Liver (tissue), 9 donors: Measurements from ENCODE around the gene SLX4IP. TPM values are rescaled to one million over a fixed set of nuclear protein-coding genes. Genes with fewer than 3 reads are reported as not detected.

Experiments used
- DNase-seq: peaks from one replicate; pipeline ENCODE4 v3.0.0-alpha.2; 2017; ENCODE audit warnings: low spot score
- H3K27ac ChIP-seq, 2 donors: one replicate each; pipeline ENCODE4 v1.7.0; 2013; ENCODE audit warnings: inconsistent platforms in 2 of 2, low read length in 2 of 2, control low read depth in 1 of 2, low read depth in 1 of 2, mild to moderate bottlenecking in 1 of 2
- H3K27me3 ChIP-seq, 4 donors: one replicate each; pipeline versions ENCODE4 v1.6.1 to v1.7.0; 2013; ENCODE audit warnings: low read length in 3 of 4, inconsistent platforms in 1 of 4, mild to moderate bottlenecking in 1 of 4, moderate library complexity in 1 of 4; ENCODE audit not compliant: control insufficient read depth in 4 of 4, insufficient read depth in 4 of 4
- H3K36me3 ChIP-seq, 4 donors: one replicate each; pipeline versions ENCODE4 v1.6.1 to v1.7.0; 2013; ENCODE audit warnings: low read length in 3 of 4, mild to moderate bottlenecking in 3 of 4, low read depth in 1 of 4, moderate library complexity in 1 of 4; ENCODE audit not compliant: control insufficient read depth in 4 of 4, insufficient read depth in 3 of 4
- H3K4me1 ChIP-seq, 4 donors: one replicate each; pipeline versions ENCODE4 v1.6.1 to v1.7.0; 2013; ENCODE audit warnings: low read length in 3 of 4, mild to moderate bottlenecking in 3 of 4, moderate library complexity in 1 of 4; ENCODE audit not compliant: control insufficient read depth in 4 of 4, insufficient read depth in 4 of 4
- H3K4me3 ChIP-seq, 3 donors: one replicate each; pipeline versions ENCODE4 v1.6.1 to v1.7.0; 2013; ENCODE audit warnings: low read length in 3 of 3, control low read depth in 1 of 3, low read depth in 1 of 3, mild to moderate bottlenecking in 1 of 3
- H3K9ac ChIP-seq, 2 donors: one replicate each; pipeline ENCODE4 v1.7.0; 2013; ENCODE audit warnings: low read length in 2 of 2, mild to moderate bottlenecking in 2 of 2, moderate library complexity in 2 of 2, control low read depth in 1 of 2, low read depth in 1 of 2
- H3K9me3 ChIP-seq, 4 donors: one replicate each; pipeline versions ENCODE4 v1.6.1 to v1.7.0; 2013; ENCODE audit warnings: low read length in 3 of 4; ENCODE audit not compliant: control insufficient read depth in 4 of 4
- EGR1 ChIP-seq, 2 donors: IDR thresholded peaks; 2 replicates each; pipeline ENCODE4 v1.6.1; 2016 to 2018; ENCODE audit warnings: antibody characterized with exemption in 2 of 2, low read depth in 2 of 2
- FOXA1 ChIP-seq: IDR thresholded peaks from 2 replicates; pipeline ENCODE4 v1.6.1; 2016; ENCODE audit warnings: antibody characterized with exemption
- FOXA2 ChIP-seq: IDR thresholded peaks from 2 replicates; pipeline ENCODE4 v1.6.1; 2016; ENCODE audit warnings: antibody characterized with exemption
- GABPA ChIP-seq, 2 donors: IDR thresholded peaks in 1 of 2; conservative IDR thresholded peaks in 1 of 2; 2 replicates each; pipeline ENCODE4 v1.6.1; 2016; ENCODE audit warnings: antibody characterized with exemption in 2 of 2, mild to moderate bottlenecking in 1 of 2, moderate library complexity in 1 of 2
- HNF4A ChIP-seq, 2 donors: conservative IDR thresholded peaks; 2 replicates each; pipeline ENCODE4 v1.6.1; 2016; ENCODE audit warnings: antibody characterized with exemption in 2 of 2, mild to moderate bottlenecking in 2 of 2
- HNF4G ChIP-seq: IDR thresholded peaks from 2 replicates; pipeline ENCODE4 v1.6.1; 2016; ENCODE audit warnings: antibody characterized with exemption
- JUND ChIP-seq, 2 donors: IDR thresholded peaks; 2 replicates each; pipeline ENCODE4 v1.6.1; 2016; ENCODE audit warnings: antibody characterized with exemption in 2 of 2
- NR2F2 ChIP-seq: IDR thresholded peaks from 2 replicates; pipeline ENCODE4 v1.6.1; 2016; ENCODE audit warnings: antibody characterized with exemption
- RAD21 ChIP-seq, 2 donors: IDR thresholded peaks; 2 replicates each; pipeline ENCODE4 v1.6.1; 2016; ENCODE audit warnings: antibody characterized with exemption in 2 of 2, mild to moderate bottlenecking in 2 of 2
- RXRA ChIP-seq, 2 donors: IDR thresholded peaks; 2 replicates each; pipeline ENCODE4 v1.6.1; 2017 to 2018; ENCODE audit warnings: antibody characterized with exemption in 2 of 2, mild to moderate bottlenecking in 1 of 2
- SP1 ChIP-seq: IDR thresholded peaks from 2 replicates; pipeline ENCODE4 v1.6.1; 2018; ENCODE audit warnings: antibody characterized with exemption, mild to moderate bottlenecking
- TAF1 ChIP-seq: conservative IDR thresholded peaks from 2 replicates; pipeline ENCODE4 v1.6.1; 2016; ENCODE audit warnings: antibody characterized with exemption, mild to moderate bottlenecking
- YY1 ChIP-seq: IDR thresholded peaks from 2 replicates; pipeline ENCODE4 v1.6.1; 2016; ENCODE audit warnings: antibody characterized with exemption, mild to moderate bottlenecking
- WGBS: extraction: QIAGEN DNeasy Blood & Tissue Kit; methylation state at CpG from one replicate; pipeline ENCODE4 v1.1.7; 2013; 5-methylcytosine and 5-hydroxymethylcytosine counted together
- polyA plus RNA-seq, 2 donors: library from polyadenylated mRNA; stranded (reverse) in 1 of 2; unstranded in 1 of 2; fragments of 200-250 nt in 1 of 2; fragments of >200 nt in 1 of 2; fragmentation: Nextera tagmentation in 1 of 2; extraction: Ambion mirVana in 1 of 2; gene quantifications; one replicate each; pipeline versions ENCODE4 v1.2.1 to v1.2.3, GENCODE V29; 2013 to 2015
- total RNA-seq, 2 donors: library from RNA; depleted of rRNA; stranded (reverse); fragments of >200 nt; gene quantifications; one replicate each; pipeline ENCODE4 v1.2.3, GENCODE V29; 2014
- TF ChIP-seq, protein P1 (sequence below): IDR thresholded peaks from 2 replicates; pipeline ENCODE4 v1.6.1; 2016; ENCODE audit warnings: antibody characterized with exemption
- TF ChIP-seq, protein P2 (sequence below): IDR thresholded peaks from 2 replicates; pipeline ENCODE4 v1.6.1; 2016; ENCODE audit warnings: antibody characterized with exemption
- TF ChIP-seq, protein P3 (sequence below): fragments of 150-350 bp; IDR thresholded peaks from 2 replicates; pipeline ENCODE4 v1.5.1; 2017; ENCODE audit warnings: improper control_type of control experiment, low read depth, low read length; ENCODE audit not compliant: missing input control
- TF ChIP-seq, protein P4 (sequence below): IDR thresholded peaks from 2 replicates; pipeline ENCODE4 v1.6.1; 2016; ENCODE audit warnings: antibody characterized with exemption, mild to moderate bottlenecking
- TF ChIP-seq, protein P5 (sequence below): IDR thresholded peaks from 2 replicates; pipeline ENCODE4 v1.6.1; 2016; ENCODE audit warnings: antibody characterized with exemption
- donor health status: healthy.
- donor health status: healthy.
- donor health status: healthy.
- donor health status: healthy.
- donor health status: healthy.

The SLX4IP gene
- total and polyA plus RNA-seq, 4 donors: 1.1 to 3.4 (median 2.7) TPM

DNA sequence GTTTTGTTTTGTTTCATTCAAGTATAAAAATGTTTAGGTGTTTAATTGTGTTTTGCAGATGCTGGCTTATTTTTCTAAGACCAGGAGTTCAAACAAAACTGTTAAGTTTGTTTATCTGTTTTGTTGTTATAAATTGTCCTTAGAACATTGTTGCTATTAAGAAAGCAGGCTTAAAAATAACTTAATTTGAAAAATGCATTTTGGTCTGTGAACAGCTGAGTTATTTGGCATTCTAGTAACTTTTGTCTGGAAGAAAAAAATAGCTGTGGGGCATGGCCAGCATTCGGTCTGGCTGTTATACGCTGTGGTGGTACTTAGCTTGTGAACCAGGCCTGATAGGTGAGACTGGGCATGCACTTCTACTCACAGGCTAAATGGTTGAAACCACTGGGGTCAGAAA, 37.8 kb downstream of the SLX4IP start:
- no peaks in the 10 kb centered on the region for H3K4me1 ChIP-seq
- TF ChIP-seq JUND (IDR thresholded peaks at IDR 0.05) (no peak), RXRA (IDR thresholded peaks at IDR 0.05) (no peak), HNF4A (conservative IDR thresholded peaks at IDR 0.05) (no peak), FOXA1 (no peak), FOXA2 (no peak)
- TF ChIP-seq, protein P1, sequence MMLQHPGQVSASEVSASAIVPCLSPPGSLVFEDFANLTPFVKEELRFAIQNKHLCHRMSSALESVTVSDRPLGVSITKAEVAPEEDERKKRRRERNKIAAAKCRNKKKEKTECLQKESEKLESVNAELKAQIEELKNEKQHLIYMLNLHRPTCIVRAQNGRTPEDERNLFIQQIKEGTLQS: no peak
- TF ChIP-seq, protein P2, sequence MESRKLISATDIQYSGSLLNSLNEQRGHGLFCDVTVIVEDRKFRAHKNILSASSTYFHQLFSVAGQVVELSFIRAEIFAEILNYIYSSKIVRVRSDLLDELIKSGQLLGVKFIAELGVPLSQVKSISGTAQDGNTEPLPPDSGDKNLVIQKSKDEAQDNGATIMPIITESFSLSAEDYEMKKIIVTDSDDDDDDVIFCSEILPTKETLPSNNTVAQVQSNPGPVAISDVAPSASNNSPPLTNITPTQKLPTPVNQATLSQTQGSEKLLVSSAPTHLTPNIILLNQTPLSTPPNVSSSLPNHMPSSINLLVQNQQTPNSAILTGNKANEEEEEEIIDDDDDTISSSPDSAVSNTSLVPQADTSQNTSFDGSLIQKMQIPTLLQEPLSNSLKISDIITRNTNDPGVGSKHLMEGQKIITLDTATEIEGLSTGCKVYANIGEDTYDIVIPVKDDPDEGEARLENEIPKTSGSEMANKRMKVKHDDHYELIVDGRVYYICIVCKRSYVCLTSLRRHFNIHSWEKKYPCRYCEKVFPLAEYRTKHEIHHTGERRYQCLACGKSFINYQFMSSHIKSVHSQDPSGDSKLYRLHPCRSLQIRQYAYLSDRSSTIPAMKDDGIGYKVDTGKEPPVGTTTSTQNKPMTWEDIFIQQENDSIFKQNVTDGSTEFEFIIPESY: no peak
- TF ChIP-seq, protein P3, sequence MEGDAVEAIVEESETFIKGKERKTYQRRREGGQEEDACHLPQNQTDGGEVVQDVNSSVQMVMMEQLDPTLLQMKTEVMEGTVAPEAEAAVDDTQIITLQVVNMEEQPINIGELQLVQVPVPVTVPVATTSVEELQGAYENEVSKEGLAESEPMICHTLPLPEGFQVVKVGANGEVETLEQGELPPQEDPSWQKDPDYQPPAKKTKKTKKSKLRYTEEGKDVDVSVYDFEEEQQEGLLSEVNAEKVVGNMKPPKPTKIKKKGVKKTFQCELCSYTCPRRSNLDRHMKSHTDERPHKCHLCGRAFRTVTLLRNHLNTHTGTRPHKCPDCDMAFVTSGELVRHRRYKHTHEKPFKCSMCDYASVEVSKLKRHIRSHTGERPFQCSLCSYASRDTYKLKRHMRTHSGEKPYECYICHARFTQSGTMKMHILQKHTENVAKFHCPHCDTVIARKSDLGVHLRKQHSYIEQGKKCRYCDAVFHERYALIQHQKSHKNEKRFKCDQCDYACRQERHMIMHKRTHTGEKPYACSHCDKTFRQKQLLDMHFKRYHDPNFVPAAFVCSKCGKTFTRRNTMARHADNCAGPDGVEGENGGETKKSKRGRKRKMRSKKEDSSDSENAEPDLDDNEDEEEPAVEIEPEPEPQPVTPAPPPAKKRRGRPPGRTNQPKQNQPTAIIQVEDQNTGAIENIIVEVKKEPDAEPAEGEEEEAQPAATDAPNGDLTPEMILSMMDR: no peak
- 95% methylated on average over 2 of the region's 2 CpGs for WGBS
- H3K9me3 ChIP-seq: peaks cover 0 to 3% (median 0%) of the 10 kb centered on the region in 4 donors
- no peak for DNase-seq
- H3K27me3 ChIP-seq: no peaks in the 10 kb centered on the region
- H3K9ac ChIP-seq: no peak overlapping the region
- peaks cover 0 to 1% (median 0%) of the 10 kb centered on the region in 4 donors for H3K36me3 ChIP-seq
- H3K4me3 ChIP-seq: no peak overlapping the region
- no peak overlapping the region for H3K27ac ChIP-seq

DNA sequence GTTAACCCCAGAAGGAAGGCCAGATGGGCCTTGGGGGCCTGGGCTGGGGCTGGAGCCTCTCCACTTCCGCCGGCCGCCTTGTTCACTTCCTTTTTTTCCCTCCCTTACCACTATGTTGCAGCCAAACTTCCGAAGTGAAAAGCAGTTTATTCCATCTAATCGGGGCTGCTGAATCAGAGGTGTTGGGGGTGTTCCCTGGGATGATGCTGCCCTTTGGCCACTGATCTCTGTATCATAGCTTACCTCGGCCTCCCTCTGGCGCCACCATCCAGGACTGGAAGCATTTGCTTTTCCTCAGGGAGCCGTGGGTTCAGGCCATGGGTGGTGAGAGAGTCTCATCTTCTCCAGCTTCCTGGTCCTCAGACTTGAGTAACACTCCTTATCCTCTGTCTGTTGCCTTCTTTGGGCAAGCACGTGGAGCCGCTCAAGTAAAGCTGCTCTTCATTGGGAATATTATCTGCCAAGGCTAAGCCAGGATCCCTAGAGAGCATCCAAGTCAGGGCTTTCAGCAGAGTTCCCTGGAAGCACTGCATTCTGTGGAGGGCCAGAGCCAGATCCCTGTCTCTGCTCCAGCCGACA, 39.6 kb downstream of the SLX4IP start:
- no peak overlapping the region for H3K27ac ChIP-seq
- no peaks in the 10 kb centered on the region for H3K27me3 ChIP-seq
- WGBS: 85% methylated on average over 11 of the region's 11 CpGs
- H3K4me3 ChIP-seq: no peak overlapping the region
- H3K9me3 ChIP-seq: peaks cover 0 to 3% (median 0%) of the 10 kb centered on the region in 4 donors
- peaks cover 0 to 1% (median 0%) of the 10 kb centered on the region in 4 donors for H3K36me3 ChIP-seq
- no peaks in the 10 kb centered on the region for H3K4me1 ChIP-seq
- H3K9ac ChIP-seq: no peak overlapping the region
- TF ChIP-seq, protein P2: no peak
- no peak for TF ChIP-seq FOXA1
- TF ChIP-seq, protein P1: no peak
- TF ChIP-seq, protein P4, sequence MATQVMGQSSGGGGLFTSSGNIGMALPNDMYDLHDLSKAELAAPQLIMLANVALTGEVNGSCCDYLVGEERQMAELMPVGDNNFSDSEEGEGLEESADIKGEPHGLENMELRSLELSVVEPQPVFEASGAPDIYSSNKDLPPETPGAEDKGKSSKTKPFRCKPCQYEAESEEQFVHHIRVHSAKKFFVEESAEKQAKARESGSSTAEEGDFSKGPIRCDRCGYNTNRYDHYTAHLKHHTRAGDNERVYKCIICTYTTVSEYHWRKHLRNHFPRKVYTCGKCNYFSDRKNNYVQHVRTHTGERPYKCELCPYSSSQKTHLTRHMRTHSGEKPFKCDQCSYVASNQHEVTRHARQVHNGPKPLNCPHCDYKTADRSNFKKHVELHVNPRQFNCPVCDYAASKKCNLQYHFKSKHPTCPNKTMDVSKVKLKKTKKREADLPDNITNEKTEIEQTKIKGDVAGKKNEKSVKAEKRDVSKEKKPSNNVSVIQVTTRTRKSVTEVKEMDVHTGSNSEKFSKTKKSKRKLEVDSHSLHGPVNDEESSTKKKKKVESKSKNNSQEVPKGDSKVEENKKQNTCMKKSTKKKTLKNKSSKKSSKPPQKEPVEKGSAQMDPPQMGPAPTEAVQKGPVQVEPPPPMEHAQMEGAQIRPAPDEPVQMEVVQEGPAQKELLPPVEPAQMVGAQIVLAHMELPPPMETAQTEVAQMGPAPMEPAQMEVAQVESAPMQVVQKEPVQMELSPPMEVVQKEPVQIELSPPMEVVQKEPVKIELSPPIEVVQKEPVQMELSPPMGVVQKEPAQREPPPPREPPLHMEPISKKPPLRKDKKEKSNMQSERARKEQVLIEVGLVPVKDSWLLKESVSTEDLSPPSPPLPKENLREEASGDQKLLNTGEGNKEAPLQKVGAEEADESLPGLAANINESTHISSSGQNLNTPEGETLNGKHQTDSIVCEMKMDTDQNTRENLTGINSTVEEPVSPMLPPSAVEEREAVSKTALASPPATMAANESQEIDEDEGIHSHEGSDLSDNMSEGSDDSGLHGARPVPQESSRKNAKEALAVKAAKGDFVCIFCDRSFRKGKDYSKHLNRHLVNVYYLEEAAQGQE: no peak
- no peak for TF ChIP-seq SP1
- TF ChIP-seq RXRA (IDR thresholded peaks at IDR 0.05): no peak
- TF ChIP-seq, protein P5, sequence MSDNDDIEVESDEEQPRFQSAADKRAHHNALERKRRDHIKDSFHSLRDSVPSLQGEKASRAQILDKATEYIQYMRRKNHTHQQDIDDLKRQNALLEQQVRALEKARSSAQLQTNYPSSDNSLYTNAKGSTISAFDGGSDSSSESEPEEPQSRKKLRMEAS: no peak
- TF ChIP-seq HNF4A (conservative IDR thresholded peaks at IDR 0.05): no peak
- TF ChIP-seq TAF1: no peak
- TF ChIP-seq NR2F2: no peak
- no peak for TF ChIP-seq FOXA2
- no peak for TF ChIP-seq JUND (IDR thresholded peaks at IDR 0.05)
- TF ChIP-seq EGR1 (IDR thresholded peaks at IDR 0.05; ENCODE audit: low read depth in 2 of 2): no peak
- TF ChIP-seq, protein P3: no peak
- TF ChIP-seq HNF4G: no peak
- TF ChIP-seq RAD21 (IDR thresholded peaks at IDR 0.05): no peak
- TF ChIP-seq YY1: no peak
- no peak for TF ChIP-seq GABPA (IDR thresholded peaks at IDR 0.05 in 1 of 2, conservative IDR thresholded peaks at IDR 0.05 in 1 of 2)
- DNase-seq: no peak
